Loucy (cell line): ENCODE measurements around the gene WASF3.

Experiments
- H2AFZ ChIP-seq: fragments of 200-600 bp; sonication (generic); 2 replicates; pipeline ENCODE4 v1.6.0; 2016; ENCODE audit warnings: antibody characterized with exemption, mild to moderate bottlenecking, low read length, moderate library complexity
- H3F3A ChIP-seq: fragments of 200-600 bp; 2 replicates; pipeline ENCODE4 v1.6.0; 2016; ENCODE audit warnings: antibody characterized with exemption, low read depth, mild to moderate bottlenecking
- H3K27me3 ChIP-seq: fragments of 200-600 bp; sonication (generic); 2 replicates; pipeline ENCODE4 v1.6.1; 2014; ENCODE audit warnings: low read length, mild to moderate bottlenecking; ENCODE audit not compliant: insufficient read depth, poor library complexity, severe bottlenecking
- H3K36me3 ChIP-seq: fragments of 200-600 bp; sonication (generic); 2 replicates; pipeline ENCODE4 v1.6.1; 2016; ENCODE audit warnings: low read length; ENCODE audit not compliant: insufficient read depth
- H3K4me1 ChIP-seq: fragments of 200-600 bp; sonication (generic); 2 replicates; pipeline ENCODE4 v1.5.1; 2014; ENCODE audit warnings: low read length, mild to moderate bottlenecking; ENCODE audit not compliant: insufficient read depth, poor library complexity, severe bottlenecking
- H3K4me2 ChIP-seq: fragments of 200-600 bp; sonication (generic); 2 replicates; pipeline ENCODE4 v1.6.0; 2014; ENCODE audit warnings: antibody characterized with exemption, low read length, low read depth, mild to moderate bottlenecking; ENCODE audit not compliant: poor library complexity, severe bottlenecking
- H3K4me3 ChIP-seq: fragments of 200-600 bp; sonication (generic); 2 replicates; pipeline ENCODE4 v1.5.1; 2014; ENCODE audit warnings: low read length, mild to moderate bottlenecking, mixed read lengths; ENCODE audit not compliant: poor library complexity, severe bottlenecking
- H3K79me2 ChIP-seq: fragments of 200-600 bp; sonication (generic); 2 replicates; pipeline ENCODE4 v1.6.1; 2014; ENCODE audit warnings: low read length; ENCODE audit not compliant: insufficient read depth
- H3K9ac ChIP-seq: fragments of 200-600 bp; sonication (generic); 2 replicates; pipeline ENCODE4 v1.6.0; 2014; ENCODE audit warnings: mild to moderate bottlenecking, low read depth, low read length, moderate library complexity; ENCODE audit not compliant: poor library complexity, severe bottlenecking
- H3K9me2 ChIP-seq: fragments of 200-600 bp; sonication (generic); replicated peaks from 2 replicates; pipeline ENCODE4 v1.6.1; 2016; ENCODE audit warnings: low read depth, low read length, mixed read lengths
- H3K9me3 ChIP-seq: fragments of 200-600 bp; sonication (generic); 2 replicates; pipeline ENCODE4 v1.6.1; 2014; ENCODE audit warnings: mild to moderate bottlenecking, antibody characterized with exemption, low read length, low read depth; ENCODE audit not compliant: insufficient read depth
- H4K20me1 ChIP-seq: fragments of 200-600 bp; sonication (generic); 2 replicates; pipeline ENCODE4 v1.6.0; 2014; ENCODE audit warnings: antibody characterized with exemption, low read length, mild to moderate bottlenecking; ENCODE audit not compliant: insufficient read depth, poor library complexity, severe bottlenecking
- CTCF ChIP-seq: fragments of 200-600 bp; sonication (generic); conservative IDR thresholded peaks from 2 replicates; pipeline ENCODE4 v1.5.1; 2014; ENCODE audit warnings: mild to moderate bottlenecking, antibody characterized with exemption, low read length
- EZH2phosphoT487 ChIP-seq: fragments of 200-600 bp; IDR thresholded peaks from 2 replicates; pipeline ENCODE4 v1.6.1; 2018; ENCODE audit warnings: antibody characterized with exemption, mild to moderate bottlenecking, moderate library complexity, borderline replicate concordance

WASF3 gene

GRCh38 chr13:26713341-26713740 is 155.9 kb downstream of the WASF3 start:
- no peaks in the 10 kb centered on the region for H4K20me1 ChIP-seq
- peaks cover 9% of the 10 kb centered on the region; the same call in 1 of the 2 replicates for H3K9me3 ChIP-seq
- H3K9me2 ChIP-seq: no peaks in the 10 kb centered on the region
- H3K27me3 ChIP-seq: no peaks in the 10 kb centered on the region
- TF ChIP-seq CTCF: no peak
- no peak for TF ChIP-seq EZH2phosphoT487
- H3K4me3 ChIP-seq: no peak overlapping the region
- H3K79me2 ChIP-seq: no peaks in the 10 kb centered on the region
- no peak overlapping the region for H3K9ac ChIP-seq
- H3F3A ChIP-seq: no peaks in the 10 kb centered on the region
- no peaks in the 10 kb centered on the region; the same call in 1 of the 2 replicates for H3K36me3 ChIP-seq
- no peak overlapping the region for H3K4me2 ChIP-seq
- peaks cover 16% of the 10 kb centered on the region for H3K4me1 ChIP-seq
- no peak overlapping the region for H2AFZ ChIP-seq

GRCh38 chr13:26716984-26717383 is 159.5 kb downstream of the WASF3 start:
- peaks cover 8% of the 10 kb centered on the region; the same call in 1 of the 2 replicates for H3K9me3 ChIP-seq
- no peaks in the 10 kb centered on the region for H4K20me1 ChIP-seq
- no peaks in the 10 kb centered on the region; the same call in 1 of the 2 replicates for H3K36me3 ChIP-seq
- H3K4me3 ChIP-seq: no peak overlapping the region
- H3K4me2 ChIP-seq: no peak overlapping the region
- no peaks in the 10 kb centered on the region for H3K9me2 ChIP-seq
- H3F3A ChIP-seq: peaks cover 20% of the 10 kb centered on the region
- H2AFZ ChIP-seq: no peak overlapping the region; the same call in 1 of the 2 replicates
- no peak overlapping the region for H3K9ac ChIP-seq
- H3K27me3 ChIP-seq: no peaks in the 10 kb centered on the region
- H3K79me2 ChIP-seq: no peaks in the 10 kb centered on the region
- no peak for TF ChIP-seq EZH2phosphoT487
- no peak for TF ChIP-seq CTCF
- peaks cover 43% of the 10 kb centered on the region for H3K4me1 ChIP-seq

GRCh38 chr13:26718146-26718545 is 160.7 kb downstream of the WASF3 start:
- H3K9ac ChIP-seq: peak overlapping the region; percentile 61
- H3K4me3 ChIP-seq: no peak overlapping the region

More at GRCh38 chr13:26718146-26718545, 160.7 kb downstream of the WASF3 start:
- peak overlapping the region; percentile 43; the same call in 1 of the 2 replicates for H2AFZ ChIP-seq
- H3F3A ChIP-seq: peaks cover 25% of the 10 kb centered on the region
- H3K9me3 ChIP-seq: no peaks in the 10 kb centered on the region
- no peaks in the 10 kb centered on the region for H4K20me1 ChIP-seq
- H3K79me2 ChIP-seq: no peaks in the 10 kb centered on the region
- no peaks in the 10 kb centered on the region for H3K27me3 ChIP-seq
- TF ChIP-seq CTCF (no peak), EZH2phosphoT487 (no peak)
- H3K4me2 ChIP-seq: peak overlapping the region; percentile 89
- H3K36me3 ChIP-seq: no peaks in the 10 kb centered on the region; the same call in 1 of the 2 replicates
- no peaks in the 10 kb centered on the region for H3K9me2 ChIP-seq
- H3K4me1 ChIP-seq: peaks cover 53% of the 10 kb centered on the region
